Esophagus muscularis mucosa (tissue), 3 donors: Measurements from ENCODE around the gene SCGN.

Experiments
- POLR2A ChIP-seq: fragments of 450-650 bp; IDR thresholded peaks from one replicate; pipeline ENCODE4 v1.6.1; 2017; ENCODE audit warnings: antibody characterized with exemption, moderate library complexity, mild to moderate bottlenecking, low read depth
- TF ChIP-seq, protein P1 (sequence below), 3 experiments: fragments of 200-600 bp in 2 of 3; fragments of 450-650 bp in 1 of 3; sonication (generic) in 2 of 3; IDR thresholded peaks; one replicate each; pipeline ENCODE4 v1.5.1; 2017 to 2019; ENCODE audit warnings: antibody characterized with exemption in 3 of 3, mild to moderate bottlenecking in 2 of 3, moderate library complexity in 1 of 3

DNA sequence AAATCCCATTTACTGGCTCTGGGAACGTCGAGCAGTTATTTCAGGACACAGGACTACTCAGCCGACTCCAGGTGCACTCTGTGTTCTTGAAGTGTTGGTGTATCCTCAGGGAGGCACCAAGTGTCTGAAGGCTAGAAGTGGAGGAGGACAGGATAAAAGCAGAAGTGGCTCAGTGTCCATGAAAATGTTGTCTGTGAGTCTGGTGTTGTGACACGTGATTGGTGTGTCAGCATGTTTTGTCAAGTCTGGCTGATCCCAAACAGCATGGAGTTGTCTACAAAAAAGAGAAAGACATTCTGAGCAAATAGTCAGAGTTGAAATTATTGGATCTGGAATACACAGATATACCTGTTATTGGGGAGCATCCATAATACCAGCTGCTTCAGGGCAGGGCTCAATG, 30.3 kb downstream of the SCGN start:
- no peak for TF ChIP-seq POLR2A
- TF ChIP-seq, protein P1, sequence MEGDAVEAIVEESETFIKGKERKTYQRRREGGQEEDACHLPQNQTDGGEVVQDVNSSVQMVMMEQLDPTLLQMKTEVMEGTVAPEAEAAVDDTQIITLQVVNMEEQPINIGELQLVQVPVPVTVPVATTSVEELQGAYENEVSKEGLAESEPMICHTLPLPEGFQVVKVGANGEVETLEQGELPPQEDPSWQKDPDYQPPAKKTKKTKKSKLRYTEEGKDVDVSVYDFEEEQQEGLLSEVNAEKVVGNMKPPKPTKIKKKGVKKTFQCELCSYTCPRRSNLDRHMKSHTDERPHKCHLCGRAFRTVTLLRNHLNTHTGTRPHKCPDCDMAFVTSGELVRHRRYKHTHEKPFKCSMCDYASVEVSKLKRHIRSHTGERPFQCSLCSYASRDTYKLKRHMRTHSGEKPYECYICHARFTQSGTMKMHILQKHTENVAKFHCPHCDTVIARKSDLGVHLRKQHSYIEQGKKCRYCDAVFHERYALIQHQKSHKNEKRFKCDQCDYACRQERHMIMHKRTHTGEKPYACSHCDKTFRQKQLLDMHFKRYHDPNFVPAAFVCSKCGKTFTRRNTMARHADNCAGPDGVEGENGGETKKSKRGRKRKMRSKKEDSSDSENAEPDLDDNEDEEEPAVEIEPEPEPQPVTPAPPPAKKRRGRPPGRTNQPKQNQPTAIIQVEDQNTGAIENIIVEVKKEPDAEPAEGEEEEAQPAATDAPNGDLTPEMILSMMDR (IDR thresholded peaks at IDR 0.05), result no peak
